Activated CD4-positive, CD25-positive, alpha-beta regulatory T cell treated with anti-CD3 and anti-CD28 coated beads, Interleukin-2, amount 50 U/mL, for 24 hours (primary cell): ENCODE measurements around the gene KRTAP10-2.
"Not testable (repeated sequence)": the region's sequence is repeated elsewhere in the genome, so short reads cannot be mapped to it uniquely, and the experiment has no call there.

Experiments
- ATAC-seq, 2 donors: fragments of 150-1000 bp; cut with Tn5 transposase; one replicate each; pipeline ENCODE4 v1.10.0; 2021; ENCODE audit warnings: mild to moderate bottlenecking in 1 of 2, moderate library complexity in 1 of 2

KRTAP10-2 gene

DNA sequence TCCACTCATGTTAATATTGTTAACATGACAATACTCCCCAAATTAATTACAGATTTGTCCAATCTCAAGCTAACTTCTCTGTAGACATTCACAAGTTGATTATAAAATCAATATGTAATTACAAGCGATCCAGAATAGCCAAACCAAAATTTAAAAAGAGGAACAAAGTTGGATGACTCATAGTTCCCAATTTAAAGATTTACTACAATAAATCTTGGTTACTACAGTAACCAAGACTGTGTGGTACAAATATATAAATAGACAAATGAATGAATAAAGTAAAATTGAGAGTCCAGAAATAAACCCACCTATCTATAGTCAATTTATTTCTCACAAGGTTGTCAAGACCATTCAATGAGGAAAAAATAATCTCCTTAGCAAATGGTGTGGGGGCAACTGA lies 15.1 kb upstream of the KRTAP10-2 start:
- ATAC-seq: no peak

DNA sequence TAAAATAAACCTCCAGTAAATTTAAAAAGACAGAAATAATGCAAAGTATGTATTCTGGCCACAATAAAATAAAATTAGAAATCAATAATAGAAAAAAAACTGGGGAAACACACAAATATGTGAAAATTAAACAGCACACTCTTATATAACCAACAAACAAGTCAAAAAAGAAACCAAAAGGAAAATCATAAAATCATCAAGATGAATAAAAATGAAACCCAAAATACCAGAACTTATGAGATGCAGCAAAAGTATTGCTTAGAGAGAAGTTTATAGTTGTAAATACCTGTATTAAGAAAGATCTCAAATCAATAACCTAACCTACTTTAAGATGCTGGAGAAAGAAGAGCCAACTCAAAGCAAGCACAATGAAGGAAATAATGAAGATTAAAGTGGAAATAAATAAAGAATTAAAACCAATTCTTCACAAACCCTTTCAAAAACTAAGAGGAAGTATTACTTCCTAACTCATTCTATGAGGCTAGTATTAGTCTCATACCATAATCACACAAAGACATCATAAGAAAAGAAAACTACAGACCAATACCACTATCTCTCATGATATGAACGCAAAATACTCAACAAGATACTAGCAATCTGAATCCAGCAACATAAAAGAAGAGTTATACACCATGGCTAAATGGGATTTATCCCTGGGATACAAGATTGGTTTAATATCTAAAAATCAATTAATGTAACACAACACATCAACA lies 13.7 kb upstream of the KRTAP10-2 start:
- ATAC-seq: peak; percentile 76 to 80

- no peak for ATAC-seq
Observed at GRCh38 chr21:44564099-44564498, 12.8 kb upstream of the KRTAP10-2 start.

- no peak for ATAC-seq
Observed at GRCh38 chr21:44558695-44559094, 7.4 kb upstream of the KRTAP10-2 start, which contains the start of gene KRTAP10-3. Gene KRTAP10-3 (minus strand): TSS chr21:44558795. CDS start chr21:44558715, 80 bp downstream.

GRCh38 chr21:44558329-44558675 lies 7.0 kb upstream of the KRTAP10-2 start:
- ATAC-seq: not testable (repeated sequence)

DNA sequence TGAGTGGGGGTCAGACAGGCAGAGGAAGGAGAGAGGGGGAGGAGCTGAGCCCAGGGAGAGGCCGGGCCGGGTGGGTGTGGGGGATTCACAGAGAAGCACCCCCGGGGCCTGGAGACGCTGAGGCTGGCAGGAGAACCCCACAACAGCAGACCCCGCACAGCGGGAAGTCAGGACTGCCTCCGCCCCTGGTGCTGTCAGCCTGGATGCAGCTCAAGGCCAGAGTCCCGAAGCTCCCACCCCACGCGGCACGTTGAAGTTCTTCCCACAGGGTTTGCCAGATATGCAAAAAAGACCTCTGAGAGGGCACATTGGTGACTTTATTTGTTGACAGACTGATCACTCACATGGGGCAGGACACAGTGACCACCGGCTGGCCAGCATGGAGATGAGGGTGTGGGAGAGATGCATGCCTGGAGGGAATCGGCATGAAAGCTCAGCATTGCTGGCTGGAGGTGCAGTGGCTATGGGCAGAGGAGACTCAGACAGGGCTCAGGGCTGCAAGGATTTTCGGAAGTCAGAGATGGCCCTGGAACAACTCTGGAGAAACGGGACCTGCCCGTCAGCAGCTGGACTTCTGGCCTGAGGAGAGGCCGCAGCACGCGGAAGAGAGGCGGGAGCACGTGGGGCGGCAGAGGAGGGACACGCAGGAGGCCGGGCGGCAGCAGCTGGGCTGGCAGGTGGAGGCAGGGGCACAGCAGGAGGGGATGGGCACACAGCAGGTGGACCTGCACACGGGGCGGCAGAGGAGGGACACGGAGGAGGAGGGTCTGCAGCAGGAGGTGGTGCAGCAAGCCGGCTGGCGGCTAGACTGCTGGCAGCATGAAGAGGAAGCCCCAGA lies 6.4 kb upstream of the KRTAP10-2 start:
- no peak for ATAC-seq

DNA sequence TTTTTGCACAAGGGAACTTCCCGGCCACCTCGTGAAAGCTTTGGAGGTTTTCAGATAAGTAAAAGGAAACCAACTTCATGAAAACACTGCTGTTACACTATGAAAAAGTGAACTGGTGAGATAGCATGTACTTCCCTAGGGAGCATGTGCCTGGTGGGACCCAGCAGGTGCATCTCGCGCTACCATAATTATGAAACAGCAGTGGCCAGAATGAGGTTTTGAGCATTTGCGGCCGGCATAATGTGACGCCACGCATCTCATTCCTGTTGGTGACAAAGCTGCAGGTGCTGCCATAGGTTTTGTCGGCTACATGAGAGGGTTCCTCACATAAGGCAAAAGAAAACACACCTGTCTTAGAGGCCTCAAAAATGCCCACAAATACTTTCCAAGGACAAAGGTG lies 5.6 kb upstream of the KRTAP10-2 start:
- ATAC-seq: peak in 1 of 2 donors; percentile 17

DNA sequence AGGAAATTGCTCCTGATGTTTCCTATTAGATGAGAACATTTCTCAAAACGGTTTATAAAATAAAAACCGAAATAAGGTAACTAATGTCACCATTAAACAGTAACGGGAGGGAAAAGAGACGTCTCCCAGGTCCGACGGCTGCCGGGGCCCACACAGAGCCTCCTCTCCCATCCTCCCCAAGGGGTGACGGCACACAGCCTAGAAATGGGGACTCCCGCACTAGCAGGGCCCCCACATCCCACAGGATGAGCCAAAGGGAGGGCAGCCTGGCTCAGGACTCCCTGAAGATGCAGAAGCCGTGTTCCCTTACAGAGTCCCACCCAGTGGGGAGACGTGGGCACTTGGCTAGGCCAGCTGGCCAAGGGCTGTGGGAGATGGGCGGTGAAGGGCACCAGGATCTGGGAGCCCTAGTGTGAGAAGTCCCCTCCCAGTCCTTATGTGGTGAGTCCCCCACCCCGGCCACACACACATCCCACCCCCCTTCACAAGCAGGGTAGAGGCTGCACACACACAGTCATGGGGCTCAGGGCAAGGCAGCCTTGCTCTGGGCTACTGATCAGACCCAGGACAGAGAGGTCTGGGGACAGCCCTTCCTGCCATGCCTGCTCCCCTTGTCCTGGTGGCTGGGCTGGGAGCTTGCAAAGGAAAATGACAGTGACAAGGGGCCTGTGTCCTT lies 4.0 kb upstream of the KRTAP10-2 start:
- ATAC-seq: no peak

DNA sequence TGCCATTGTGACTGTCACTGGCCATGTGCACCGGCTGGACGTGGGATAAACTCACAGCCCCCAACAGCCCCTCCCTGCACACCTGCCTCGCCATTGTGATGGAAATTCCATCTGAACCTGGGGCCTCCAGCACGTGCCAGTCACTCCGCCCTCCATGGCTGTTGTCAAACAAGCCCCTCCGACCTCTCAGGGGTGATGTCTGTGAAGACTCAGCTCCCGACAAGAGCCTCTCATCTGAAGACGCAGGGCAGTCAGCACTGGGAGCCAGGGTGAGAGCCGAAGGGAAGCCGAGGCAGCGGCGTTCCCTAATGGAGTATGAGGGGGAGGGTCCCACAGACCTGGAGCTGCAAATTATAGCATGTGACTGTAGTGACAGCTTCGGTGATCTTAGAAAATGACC lies 1.4 kb upstream of the KRTAP10-2 start:
- no peak for ATAC-seq

GRCh38 chr21:44552136-44552535 lies 831 bp upstream of the KRTAP10-2 start:
- ATAC-seq: no peak

DNA sequence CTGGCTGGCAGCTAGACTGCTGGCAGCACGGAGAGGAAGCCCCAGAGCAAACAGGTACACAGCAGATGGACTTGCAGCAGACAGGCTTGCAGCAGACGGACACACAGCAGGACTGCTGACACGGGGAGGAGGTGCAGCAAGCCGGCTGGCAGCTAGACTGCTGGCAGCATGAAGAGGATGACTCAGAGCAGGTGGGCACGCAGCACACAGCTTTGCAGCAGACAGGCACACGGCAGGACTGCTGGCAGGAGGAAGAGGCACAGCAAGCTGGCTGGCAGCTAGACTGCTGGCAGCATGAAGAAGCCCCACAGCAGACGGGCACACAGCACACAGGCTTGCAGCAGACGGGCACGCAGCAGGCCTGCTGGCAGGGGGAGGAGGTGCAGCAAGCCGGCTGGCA lies 498 bp downstream of the KRTAP10-2 start:
- ATAC-seq: no peak

DNA sequence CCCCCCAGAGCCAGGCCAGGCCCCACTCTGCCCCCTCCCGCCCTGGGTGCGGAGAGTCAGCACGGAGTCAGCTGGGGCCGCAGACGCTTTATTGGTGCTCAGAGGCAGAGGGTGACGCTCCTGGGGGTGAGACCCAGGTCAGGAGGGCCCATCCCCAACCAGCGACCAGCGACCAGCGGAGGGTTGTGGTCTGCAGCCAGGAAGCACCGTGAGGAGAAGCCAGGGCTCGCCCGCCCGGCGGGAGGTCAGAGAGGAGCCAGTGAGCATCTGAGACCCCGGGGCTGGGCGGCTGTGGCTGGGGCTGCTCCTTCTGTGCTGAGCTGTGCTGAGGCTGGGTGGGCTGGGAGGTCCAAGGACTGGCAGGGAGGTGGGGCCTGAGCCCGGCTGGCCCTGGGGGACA lies 1.0 kb downstream of the KRTAP10-2 start:
- not testable (repeated sequence) for ATAC-seq

DNA sequence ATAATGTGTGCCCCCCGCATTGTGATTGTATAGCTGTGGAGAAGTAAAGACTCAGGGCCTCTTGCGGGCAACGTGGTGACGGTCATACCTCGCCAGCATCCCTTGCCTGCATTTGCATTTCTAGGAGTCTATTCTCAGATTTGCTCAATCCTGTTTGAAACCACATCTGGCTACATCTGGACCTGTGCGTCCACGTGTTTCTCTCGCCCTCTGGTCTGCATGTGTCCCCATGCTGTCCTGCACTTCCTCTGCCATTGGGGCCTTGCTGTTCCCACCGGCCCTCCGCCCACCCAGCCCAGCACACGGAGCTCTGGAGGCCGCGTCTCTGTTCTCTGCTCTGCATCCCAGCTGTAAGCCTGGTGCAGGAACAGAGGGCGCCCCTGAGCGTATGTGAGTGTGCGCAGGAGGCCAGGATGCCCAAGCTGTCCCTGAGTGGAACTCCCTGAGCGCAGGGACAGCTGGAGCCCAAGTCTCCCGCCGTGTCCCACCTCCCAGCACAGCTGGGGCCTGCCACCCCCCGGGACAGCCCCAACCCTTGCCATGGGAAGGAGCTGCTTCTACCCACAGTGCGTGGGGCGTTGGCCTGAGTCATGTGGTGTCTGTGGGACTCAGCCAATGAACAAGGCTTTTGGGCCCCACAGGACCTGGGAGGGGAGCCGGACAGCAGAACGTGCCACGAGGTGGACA lies 1.6 kb downstream of the KRTAP10-2 start:
- no peak for ATAC-seq

- no peak for ATAC-seq
Observed at GRCh38 chr21:44548922-44549321, 2.4 kb downstream of the KRTAP10-2 start.

DNA sequence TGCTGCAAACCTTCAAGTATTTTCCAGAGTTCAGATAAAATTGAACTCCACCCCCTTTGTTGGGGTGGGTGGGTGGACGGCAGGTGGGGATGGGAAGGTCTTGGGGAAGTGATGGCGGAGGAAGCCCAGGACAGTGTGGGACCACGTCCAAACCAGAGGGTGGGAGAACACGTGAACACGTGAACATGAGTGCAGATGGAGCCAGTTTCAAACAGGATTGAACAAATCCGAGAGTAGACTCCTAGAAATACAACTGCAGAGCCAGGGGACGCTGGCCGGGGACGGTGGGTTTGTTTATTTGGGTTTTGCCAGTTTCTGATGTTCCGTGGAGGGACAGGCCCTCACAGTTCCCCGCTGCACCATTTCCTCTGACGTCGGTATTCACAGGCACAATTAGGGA lies 2.9 kb downstream of the KRTAP10-2 start:
- no peak for ATAC-seq

- peak; percentile 30 to 63 for ATAC-seq
Observed at GRCh38 chr21:44547656-44548331, 3.5 kb downstream of the KRTAP10-2 start.

DNA sequence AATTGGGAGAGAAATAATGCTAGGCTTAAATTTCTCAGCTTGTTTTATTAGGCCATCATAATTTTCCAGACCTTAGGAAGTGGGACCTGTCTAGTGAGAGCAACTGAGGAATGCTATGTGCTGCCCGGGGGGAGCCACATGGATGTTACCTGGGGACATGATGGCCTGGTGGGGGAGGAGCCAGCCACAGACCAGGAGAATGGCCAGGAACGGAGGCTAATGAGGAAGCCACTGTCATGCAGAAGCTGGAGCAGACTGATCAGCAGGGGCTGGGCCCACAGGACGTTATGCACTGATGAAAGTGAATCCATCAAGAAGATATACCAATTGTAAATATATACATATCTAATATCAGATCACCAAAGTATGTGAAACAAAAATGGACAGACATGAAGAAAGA lies 6.7 kb downstream of the KRTAP10-2 start:
- no peak for ATAC-seq

- ATAC-seq: no peak
Observed at GRCh38 chr21:44542716-44543115, 8.6 kb downstream of the KRTAP10-2 start.

DNA sequence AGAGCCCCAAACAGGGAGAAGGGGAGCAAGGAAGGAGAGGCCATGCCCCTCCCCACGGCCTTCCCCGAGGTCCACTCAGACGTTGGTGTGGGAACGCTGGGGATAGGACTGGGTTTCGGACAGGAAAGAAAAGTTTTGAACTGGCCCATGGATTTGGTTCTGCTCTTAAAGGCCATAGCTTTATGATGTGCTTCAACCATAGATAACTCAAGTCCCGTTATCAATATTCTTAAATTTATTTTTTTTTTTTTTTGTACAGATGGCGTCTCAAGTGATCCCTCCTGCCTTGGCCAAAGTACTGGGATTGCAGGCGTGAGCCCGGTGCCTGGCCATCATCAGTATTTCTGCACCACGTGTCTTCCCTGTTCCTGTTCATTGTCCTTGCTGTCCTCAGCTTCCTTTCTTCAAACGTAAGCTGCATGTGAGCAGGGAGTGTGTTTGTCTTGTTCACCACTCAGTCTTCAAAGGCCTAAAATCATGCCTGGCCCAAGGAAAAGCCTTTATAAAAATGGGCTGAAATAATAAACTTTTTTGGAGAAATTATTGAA lies 10.5 kb downstream of the KRTAP10-2 start:
- ATAC-seq: no peak

- no peak for ATAC-seq
Observed at GRCh38 chr21:44539991-44540666, 11.2 kb downstream of the KRTAP10-2 start, which contains the start of gene KRTAP10-1. Gene KRTAP10-1 (minus strand): TSS chr21:44540195. CDS start chr21:44540150, 45 bp downstream.

- no peak for ATAC-seq
Observed at GRCh38 chr21:44539046-44539445, 12.3 kb downstream of the KRTAP10-2 start.
